HepG2 (cell line): Measurements from ENCODE around the gene UTP4. TPM values are rescaled to one million over a fixed set of nuclear protein-coding genes. Genes with fewer than 3 reads are reported as not detected.

Source experiments
- MAZ ChIP-seq, 2 experiments: sonication (generic) in 1 of 2; formaldehyde crosslinking in 1 of 2; IDR thresholded peaks; 2 replicates each; pipeline versions ENCODE4 v1.5.0 to v1.6.1; 2012 to 2020; ENCODE audit warnings: low read depth in 2 of 2, mild to moderate bottlenecking in 2 of 2, borderline replicate concordance in 1 of 2, improper control_type of control experiment in 1 of 2, low read length in 1 of 2, missing genetic modification reagents in 1 of 2, moderate library complexity in 1 of 2
- MXI1 ChIP-seq: IDR thresholded peaks from 3 replicates; pipeline ENCODE4 v1.6.1; 2012; ENCODE audit warnings: low read depth, low read length, inconsistent platforms, borderline replicate concordance
- NFIB ChIP-seq: sonication (generic); formaldehyde crosslinking; IDR thresholded peaks from 2 replicates; pipeline ENCODE4 v1.9.0; 2021; ENCODE audit warnings: missing genetic modification reagents, mild to moderate bottlenecking, borderline replicate concordance
- NONO ChIP-seq, 2 experiments: fragments of 450-650 bp in 1 of 2; sonication (generic) in 1 of 2; formaldehyde crosslinking in 1 of 2; IDR thresholded peaks in 1 of 2; conservative IDR thresholded peaks in 1 of 2; 2 replicates each; pipeline versions ENCODE4 v1.6.1 to v1.8.0; 2017 to 2022; ENCODE audit warnings: mild to moderate bottlenecking in 1 of 2, missing genetic modification reagents in 1 of 2, moderate library complexity in 1 of 2
- PTBP1 ChIP-seq: fragments of 200-400 bp; formaldehyde crosslinking; IDR thresholded peaks from 2 replicates; pipeline ENCODE4 v1.6.1; 2018; ENCODE audit warnings: low read length, low read depth; ENCODE audit not compliant: poor library complexity, severe bottlenecking
- RXRA ChIP-seq: sonication (generic); formaldehyde crosslinking; IDR thresholded peaks from 2 replicates; pipeline ENCODE4 v1.5.1; 2020; ENCODE audit warnings: missing genetic modification reagents
- SMAD3 ChIP-seq: sonication (generic); formaldehyde crosslinking; IDR thresholded peaks from 2 replicates; pipeline ENCODE4 v1.4.0; 2020; ENCODE audit warnings: missing genetic modification reagents
- STAG1 ChIP-seq: sonication (generic); formaldehyde crosslinking; IDR thresholded peaks from 2 replicates; pipeline ENCODE4 v1.4.0; 2020; ENCODE audit warnings: missing genetic modification reagents
- ZFX ChIP-seq: sonication (generic); formaldehyde crosslinking; IDR thresholded peaks from 2 replicates; pipeline ENCODE4 v1.4.0; 2020; ENCODE audit warnings: mild to moderate bottlenecking, low read depth, missing genetic modification reagents, moderate library complexity
- ZNF674 ChIP-seq: sonication (generic); formaldehyde crosslinking; IDR thresholded peaks from 2 replicates; pipeline ENCODE4 v1.5.0; 2020; ENCODE audit warnings: low read depth, mild to moderate bottlenecking, missing genetic modification reagents
- polyA plus RNA-seq, 8 experiments: library from polyadenylated mRNA; depleted of rRNA in 3 of 8; stranded (reverse) in 7 of 8; unstranded in 1 of 8; fragments of >200 nt; fragmentation: Illumina TruSeq in 4 of 8; extraction: Trizol in 4 of 8; gene quantifications; 2 replicates each; pipeline versions ENCODE4 v1.2.1 to v1.2.3, GENCODE V29; 2011 to 2016; ENCODE audit warnings: low read depth in 4 of 8, missing spikeins in 1 of 8, mixed read lengths in 1 of 8; ENCODE audit not compliant: insufficient read depth in 1 of 8
- total RNA-seq, 5 experiments: library from RNA; depleted of rRNA; stranded (reverse); fragments of >200 nt; fragmentation: Illumina TruSeq; extraction: Trizol; gene quantifications; 2 replicates each; pipeline ENCODE4 v1.2.3, GENCODE V29; 2016; ENCODE audit warnings: low read depth in 1 of 5
- TF ChIP-seq, protein P1 (sequence below): sonication (generic); formaldehyde crosslinking; IDR thresholded peaks from 2 replicates; pipeline ENCODE4 v1.4.0; 2020; ENCODE audit warnings: missing genetic modification reagents, borderline replicate concordance
- TF ChIP-seq, protein P2 (sequence below): sonication (generic); formaldehyde crosslinking; conservative IDR thresholded peaks from 2 replicates; pipeline ENCODE4 v1.5.0; 2020; ENCODE audit warnings: missing genetic modification reagents
- TF ChIP-seq, protein P3 (sequence below): sonication (generic); formaldehyde crosslinking; IDR thresholded peaks from 2 replicates; pipeline ENCODE4 v1.4.0; 2020; ENCODE audit warnings: mild to moderate bottlenecking, missing genetic modification reagents
- TF ChIP-seq, protein P4 (sequence below): sonication (generic); formaldehyde crosslinking; IDR thresholded peaks from 2 replicates; pipeline ENCODE4 v1.5.0; 2020; ENCODE audit warnings: missing genetic modification reagents
- TF ChIP-seq, protein P5 (sequence below): sonication (generic); formaldehyde crosslinking; IDR thresholded peaks from 2 replicates; pipeline ENCODE4 v1.5.0; 2020; ENCODE audit warnings: mild to moderate bottlenecking, missing genetic modification reagents

UTP4 gene
- total and polyA plus RNA-seq, 2 of the 13 experiments (the other 11 are each of a cell fraction or from before 2014, with no cell fraction given): 30.0 to 85.8 TPM

DNA sequence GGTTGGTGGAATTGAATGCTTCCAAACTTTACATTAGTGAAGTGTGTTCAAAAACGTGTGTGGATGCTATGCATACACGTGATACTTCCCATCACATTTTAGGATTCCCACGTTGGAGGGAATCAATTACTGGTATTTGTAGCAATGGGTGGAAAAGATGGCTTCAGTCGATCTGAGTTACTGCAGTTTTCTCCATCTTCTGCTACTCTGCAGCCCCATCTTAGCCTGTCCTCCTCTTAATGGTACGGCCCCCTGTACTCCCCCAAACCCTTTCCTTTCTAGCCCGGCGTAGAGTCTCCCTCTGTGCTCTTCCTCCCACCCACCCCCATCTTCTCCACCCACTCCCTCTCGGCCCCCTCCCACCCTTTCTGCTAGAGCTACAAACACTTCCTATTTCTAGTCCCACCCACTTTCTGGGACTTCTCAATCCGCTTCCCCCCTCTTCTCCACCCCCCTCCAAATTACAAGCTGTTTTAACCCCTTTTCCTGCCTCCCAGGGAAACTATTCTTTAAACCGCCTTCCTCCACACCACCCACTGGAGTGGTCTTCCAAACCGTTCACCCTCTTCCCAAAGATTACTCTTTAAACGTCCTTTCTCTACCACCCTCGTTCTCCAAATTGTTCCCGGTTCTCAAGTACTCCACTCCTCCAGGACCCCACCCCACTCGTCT is 1.1 kb upstream of the UTP4 start (continued):
- TF ChIP-seq, protein P1, sequence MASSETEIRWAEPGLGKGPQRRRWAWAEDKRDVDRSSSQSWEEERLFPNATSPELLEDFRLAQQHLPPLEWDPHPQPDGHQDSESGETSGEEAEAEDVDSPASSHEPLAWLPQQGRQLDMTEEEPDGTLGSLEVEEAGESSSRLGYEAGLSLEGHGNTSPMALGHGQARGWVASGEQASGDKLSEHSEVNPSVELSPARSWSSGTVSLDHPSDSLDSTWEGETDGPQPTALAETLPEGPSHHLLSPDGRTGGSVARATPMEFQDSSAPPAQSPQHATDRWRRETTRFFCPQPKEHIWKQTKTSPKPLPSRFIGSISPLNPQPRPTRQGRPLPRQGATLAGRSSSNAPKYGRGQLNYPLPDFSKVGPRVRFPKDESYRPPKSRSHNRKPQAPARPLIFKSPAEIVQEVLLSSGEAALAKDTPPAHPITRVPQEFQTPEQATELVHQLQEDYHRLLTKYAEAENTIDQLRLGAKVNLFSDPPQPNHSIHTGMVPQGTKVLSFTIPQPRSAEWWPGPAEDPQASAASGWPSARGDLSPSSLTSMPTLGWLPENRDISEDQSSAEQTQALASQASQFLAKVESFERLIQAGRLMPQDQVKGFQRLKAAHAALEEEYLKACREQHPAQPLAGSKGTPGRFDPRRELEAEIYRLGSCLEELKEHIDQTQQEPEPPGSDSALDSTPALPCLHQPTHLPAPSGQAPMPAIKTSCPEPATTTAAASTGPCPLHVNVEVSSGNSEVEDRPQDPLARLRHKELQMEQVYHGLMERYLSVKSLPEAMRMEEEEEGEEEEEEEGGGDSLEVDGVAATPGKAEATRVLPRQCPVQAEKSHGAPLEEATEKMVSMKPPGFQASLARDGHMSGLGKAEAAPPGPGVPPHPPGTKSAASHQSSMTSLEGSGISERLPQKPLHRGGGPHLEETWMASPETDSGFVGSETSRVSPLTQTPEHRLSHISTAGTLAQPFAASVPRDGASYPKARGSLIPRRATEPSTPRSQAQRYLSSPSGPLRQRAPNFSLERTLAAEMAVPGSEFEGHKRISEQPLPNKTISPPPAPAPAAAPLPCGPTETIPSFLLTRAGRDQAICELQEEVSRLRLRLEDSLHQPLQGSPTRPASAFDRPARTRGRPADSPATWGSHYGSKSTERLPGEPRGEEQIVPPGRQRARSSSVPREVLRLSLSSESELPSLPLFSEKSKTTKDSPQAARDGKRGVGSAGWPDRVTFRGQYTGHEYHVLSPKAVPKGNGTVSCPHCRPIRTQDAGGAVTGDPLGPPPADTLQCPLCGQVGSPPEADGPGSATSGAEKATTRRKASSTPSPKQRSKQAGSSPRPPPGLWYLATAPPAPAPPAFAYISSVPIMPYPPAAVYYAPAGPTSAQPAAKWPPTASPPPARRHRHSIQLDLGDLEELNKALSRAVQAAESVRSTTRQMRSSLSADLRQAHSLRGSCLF: no peak
- TF ChIP-seq, protein P2, sequence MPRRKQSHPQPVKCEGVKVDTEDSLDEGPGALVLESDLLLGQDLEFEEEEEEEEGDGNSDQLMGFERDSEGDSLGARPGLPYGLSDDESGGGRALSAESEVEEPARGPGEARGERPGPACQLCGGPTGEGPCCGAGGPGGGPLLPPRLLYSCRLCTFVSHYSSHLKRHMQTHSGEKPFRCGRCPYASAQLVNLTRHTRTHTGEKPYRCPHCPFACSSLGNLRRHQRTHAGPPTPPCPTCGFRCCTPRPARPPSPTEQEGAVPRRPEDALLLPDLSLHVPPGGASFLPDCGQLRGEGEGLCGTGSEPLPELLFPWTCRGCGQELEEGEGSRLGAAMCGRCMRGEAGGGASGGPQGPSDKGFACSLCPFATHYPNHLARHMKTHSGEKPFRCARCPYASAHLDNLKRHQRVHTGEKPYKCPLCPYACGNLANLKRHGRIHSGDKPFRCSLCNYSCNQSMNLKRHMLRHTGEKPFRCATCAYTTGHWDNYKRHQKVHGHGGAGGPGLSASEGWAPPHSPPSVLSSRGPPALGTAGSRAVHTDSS: no peak
- TF ChIP-seq ZNF674 (CRISPR knock-in tag): no peak
- no peak for TF ChIP-seq PTBP1
- TF ChIP-seq STAG1 (CRISPR knock-in tag): no peak
- TF ChIP-seq MXI1: no peak
- TF ChIP-seq, protein P3, sequence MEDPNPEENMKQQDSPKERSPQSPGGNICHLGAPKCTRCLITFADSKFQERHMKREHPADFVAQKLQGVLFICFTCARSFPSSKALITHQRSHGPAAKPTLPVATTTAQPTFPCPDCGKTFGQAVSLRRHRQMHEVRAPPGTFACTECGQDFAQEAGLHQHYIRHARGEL (CRISPR knock-in tag): no peak
- TF ChIP-seq, protein P4, sequence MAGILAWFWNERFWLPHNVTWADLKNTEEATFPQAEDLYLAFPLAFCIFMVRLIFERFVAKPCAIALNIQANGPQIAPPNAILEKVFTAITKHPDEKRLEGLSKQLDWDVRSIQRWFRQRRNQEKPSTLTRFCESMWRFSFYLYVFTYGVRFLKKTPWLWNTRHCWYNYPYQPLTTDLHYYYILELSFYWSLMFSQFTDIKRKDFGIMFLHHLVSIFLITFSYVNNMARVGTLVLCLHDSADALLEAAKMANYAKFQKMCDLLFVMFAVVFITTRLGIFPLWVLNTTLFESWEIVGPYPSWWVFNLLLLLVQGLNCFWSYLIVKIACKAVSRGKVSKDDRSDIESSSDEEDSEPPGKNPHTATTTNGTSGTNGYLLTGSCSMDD (CRISPR knock-in tag): no peak
- TF ChIP-seq NFIB (CRISPR knock-in tag): no peak
- TF ChIP-seq SMAD3 (CRISPR knock-in tag): peak; percentile 12; the same call in 1 of the 2 replicates
- TF ChIP-seq ZFX: no peak
- TF ChIP-seq NONO (IDR thresholded peaks at IDR 0.05): no peak
- no peak for TF ChIP-seq NONO (CRISPR knock-in tag; conservative IDR thresholded peaks at IDR 0.05)
- TF ChIP-seq, protein P5, sequence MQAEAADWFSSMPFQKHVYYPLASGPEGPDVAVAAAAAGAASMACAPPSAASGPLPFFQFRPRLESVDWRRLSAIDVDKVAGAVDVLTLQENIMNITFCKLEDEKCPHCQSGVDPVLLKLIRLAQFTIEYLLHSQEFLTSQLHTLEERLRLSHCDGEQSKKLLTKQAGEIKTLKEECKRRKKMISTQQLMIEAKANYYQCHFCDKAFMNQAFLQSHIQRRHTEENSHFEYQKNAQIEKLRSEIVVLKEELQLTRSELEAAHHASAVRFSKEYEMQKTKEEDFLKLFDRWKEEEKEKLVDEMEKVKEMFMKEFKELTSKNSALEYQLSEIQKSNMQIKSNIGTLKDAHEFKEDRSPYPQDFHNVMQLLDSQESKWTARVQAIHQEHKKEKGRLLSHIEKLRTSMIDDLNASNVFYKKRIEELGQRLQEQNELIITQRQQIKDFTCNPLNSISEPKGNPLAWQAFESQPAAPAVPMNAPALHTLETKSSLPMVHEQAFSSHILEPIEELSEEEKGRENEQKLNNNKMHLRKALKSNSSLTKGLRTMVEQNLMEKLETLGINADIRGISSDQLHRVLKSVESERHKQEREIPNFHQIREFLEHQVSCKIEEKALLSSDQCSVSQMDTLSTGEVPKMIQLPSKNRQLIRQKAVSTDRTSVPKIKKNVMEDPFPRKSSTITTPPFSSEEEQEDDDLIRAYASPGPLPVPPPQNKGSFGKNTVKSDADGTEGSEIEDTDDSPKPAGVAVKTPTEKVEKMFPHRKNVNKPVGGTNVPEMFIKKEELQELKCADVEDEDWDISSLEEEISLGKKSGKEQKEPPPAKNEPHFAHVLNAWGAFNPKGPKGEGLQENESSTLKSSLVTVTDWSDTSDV (CRISPR knock-in tag): no peak
- TF ChIP-seq RXRA: no peak
- TF ChIP-seq MAZ (IDR thresholded peaks at IDR 0.05; ENCODE audit: borderline replicate concordance, low read depth, low read length): no peak
- no peak for TF ChIP-seq MAZ (CRISPR knock-in tag; IDR thresholded peaks at IDR 0.05; ENCODE audit: low read depth)
